ENCODE measurements around the gene ADSL. TPM values are rescaled to one million over a fixed set of nuclear protein-coding genes. Genes with fewer than 3 reads are reported as not detected.

The ADSL gene
- total RNA-seq, 4 donors from 2014 or later: 54.6 to 79.1 (median 75.9) TPM

GRCh38 chr22:40385036-40385782 lies 38.9 kb downstream of the ADSL start:
- no peak for TF ChIP-seq CTCF (IDR thresholded peaks at IDR 0.05; ENCODE audit: low read depth)

GRCh38 chr22:40387746-40388145 lies 41.4 kb downstream of the ADSL start:
- TF ChIP-seq CTCF (IDR thresholded peaks at IDR 0.05; ENCODE audit: low read depth): no peak

- no peak for TF ChIP-seq CTCF (IDR thresholded peaks at IDR 0.05; ENCODE audit: low read depth)
Observed at GRCh38 chr22:40388231-40388630, 41.9 kb downstream of the ADSL start.

- no peak for TF ChIP-seq CTCF (IDR thresholded peaks at IDR 0.05; ENCODE audit: low read depth)
Observed at GRCh38 chr22:40391417-40391816, 45.1 kb downstream of the ADSL start.

- TF ChIP-seq CTCF (IDR thresholded peaks at IDR 0.05; ENCODE audit: low read depth): no peak
Observed at GRCh38 chr22:40392618-40393017, 46.3 kb downstream of the ADSL start.

- TF ChIP-seq CTCF (IDR thresholded peaks at IDR 0.05; ENCODE audit: low read depth): no peak
Observed at GRCh38 chr22:40394607-40395006, 48.3 kb downstream of the ADSL start.

- TF ChIP-seq CTCF (IDR thresholded peaks at IDR 0.05; ENCODE audit: low read depth): no peak
Observed at GRCh38 chr22:40395607-40396006, 49.3 kb downstream of the ADSL start.
